ENCODE results near the gene EFHC2. TPM values are rescaled to one million over a fixed set of nuclear protein-coding genes. Genes with fewer than 3 reads are reported as not detected.

Gene EFHC2
- total and polyA plus RNA-seq, 4 donors = 0.08 to 0.56 TPM; not detected in 2

DNA sequence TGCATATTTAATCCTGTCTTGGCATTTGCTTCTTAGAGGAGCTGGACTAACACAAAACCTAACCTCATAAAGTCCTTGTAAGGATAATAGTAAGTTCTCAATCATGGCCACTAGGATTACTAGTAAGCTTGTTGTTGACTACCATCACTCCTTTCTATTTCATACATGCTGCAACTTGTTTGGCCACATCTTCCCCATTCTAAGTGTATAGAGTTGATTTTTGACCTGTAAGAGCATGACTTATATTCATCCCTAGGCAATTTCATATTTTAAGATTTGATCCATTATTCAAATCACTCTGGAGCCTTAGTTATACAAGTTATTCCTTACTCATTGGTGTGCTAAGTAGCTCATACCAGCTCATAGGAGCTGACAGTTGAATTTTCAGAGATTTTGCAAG lies 109.4 kb downstream of the EFHC2 start:
- H3K4me1 ChIP-seq (ENCODE audit: control insufficient read depth in 4 of 4, insufficient read depth in 4 of 4, low read length in 3 of 4) = no peaks in the 10 kb centered on the region
- no peak overlapping the region for H3K27ac ChIP-seq (ENCODE audit: low read depth in 1 of 2, low read length in 2 of 2)
- no peak for DNase-seq (ENCODE audit: low spot score)
- no peak for TF ChIP-seq HNF4A (conservative IDR thresholded peaks at IDR 0.05)
- no peak for TF ChIP-seq NR2F2 (IDR thresholded peaks at IDR 0.05)
- TF ChIP-seq EGR1 (IDR thresholded peaks at IDR 0.05; ENCODE audit: low read depth in 2 of 2) = no peak
- no peak for TF ChIP-seq TAF1 (conservative IDR thresholded peaks at IDR 0.05)
- H3K36me3 ChIP-seq (ENCODE audit: control insufficient read depth in 4 of 4, insufficient read depth in 3 of 4, low read depth in 1 of 4, low read length in 3 of 4) = no peaks in the 10 kb centered on the region
- H3K27me3 ChIP-seq (ENCODE audit: control insufficient read depth in 4 of 4, insufficient read depth in 4 of 4, low read length in 3 of 4) = no peaks in the 10 kb centered on the region
- no peak overlapping the region for H3K4me3 ChIP-seq (ENCODE audit: low read depth in 1 of 3, low read length in 3 of 3)
- no peak overlapping the region for H3K9ac ChIP-seq (ENCODE audit: low read depth in 1 of 2, low read length in 2 of 2)
- H3K9me3 ChIP-seq (ENCODE audit: control insufficient read depth in 4 of 4, low read length in 3 of 4) = no peaks in the 10 kb centered on the region

DNA sequence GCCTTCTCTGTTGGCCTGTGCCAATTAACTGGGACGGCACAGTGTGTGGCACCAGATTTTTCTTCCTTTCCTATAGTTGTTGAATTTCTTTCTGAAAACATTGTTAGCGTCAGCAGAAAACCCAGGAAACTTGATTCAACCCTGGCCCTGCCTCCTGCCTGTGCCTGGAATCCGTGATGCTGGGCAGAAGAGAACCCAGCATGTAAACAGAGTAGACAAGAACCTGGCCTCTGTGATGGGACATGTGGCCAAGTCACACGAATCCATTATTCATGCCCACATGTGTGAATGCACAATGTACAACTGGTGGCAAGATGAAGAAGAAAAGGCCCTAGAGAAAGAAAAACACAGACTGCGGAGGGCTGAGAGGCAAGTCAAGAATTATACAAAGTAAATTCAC lies 111.4 kb downstream of the EFHC2 start:
- no peak for DNase-seq (ENCODE audit: low spot score)
- 93% methylated on average over 5 of the region's 5 CpGs for WGBS
- H3K4me3 ChIP-seq (ENCODE audit: low read depth in 1 of 3, low read length in 3 of 3) = no peak overlapping the region
- TF ChIP-seq HNF4A (conservative IDR thresholded peaks at IDR 0.05) (no peak), NR2F2 (IDR thresholded peaks at IDR 0.05) (no peak), EGR1 (IDR thresholded peaks at IDR 0.05; ENCODE audit: low read depth in 2 of 2) (no peak), TAF1 (conservative IDR thresholded peaks at IDR 0.05) (no peak), HNF4G (IDR thresholded peaks at IDR 0.05) (no peak), RAD21 (IDR thresholded peaks at IDR 0.05) (no peak), RXRA (IDR thresholded peaks at IDR 0.05) (no peak), FOXA2 (IDR thresholded peaks at IDR 0.05) (no peak), JUND (IDR thresholded peaks at IDR 0.05) (no peak), FOXA1 (IDR thresholded peaks at IDR 0.05) (no peak), SP1 (IDR thresholded peaks at IDR 0.05) (no peak), GABPA (IDR thresholded peaks at IDR 0.05 in 1 of 2, conservative IDR thresholded peaks at IDR 0.05 in 1 of 2) (no peak)
- TF ChIP-seq, protein P1, sequence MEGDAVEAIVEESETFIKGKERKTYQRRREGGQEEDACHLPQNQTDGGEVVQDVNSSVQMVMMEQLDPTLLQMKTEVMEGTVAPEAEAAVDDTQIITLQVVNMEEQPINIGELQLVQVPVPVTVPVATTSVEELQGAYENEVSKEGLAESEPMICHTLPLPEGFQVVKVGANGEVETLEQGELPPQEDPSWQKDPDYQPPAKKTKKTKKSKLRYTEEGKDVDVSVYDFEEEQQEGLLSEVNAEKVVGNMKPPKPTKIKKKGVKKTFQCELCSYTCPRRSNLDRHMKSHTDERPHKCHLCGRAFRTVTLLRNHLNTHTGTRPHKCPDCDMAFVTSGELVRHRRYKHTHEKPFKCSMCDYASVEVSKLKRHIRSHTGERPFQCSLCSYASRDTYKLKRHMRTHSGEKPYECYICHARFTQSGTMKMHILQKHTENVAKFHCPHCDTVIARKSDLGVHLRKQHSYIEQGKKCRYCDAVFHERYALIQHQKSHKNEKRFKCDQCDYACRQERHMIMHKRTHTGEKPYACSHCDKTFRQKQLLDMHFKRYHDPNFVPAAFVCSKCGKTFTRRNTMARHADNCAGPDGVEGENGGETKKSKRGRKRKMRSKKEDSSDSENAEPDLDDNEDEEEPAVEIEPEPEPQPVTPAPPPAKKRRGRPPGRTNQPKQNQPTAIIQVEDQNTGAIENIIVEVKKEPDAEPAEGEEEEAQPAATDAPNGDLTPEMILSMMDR (IDR thresholded peaks at IDR 0.05; ENCODE audit: low read depth, low read length, missing input control) = no peak
- TF ChIP-seq, protein P2, sequence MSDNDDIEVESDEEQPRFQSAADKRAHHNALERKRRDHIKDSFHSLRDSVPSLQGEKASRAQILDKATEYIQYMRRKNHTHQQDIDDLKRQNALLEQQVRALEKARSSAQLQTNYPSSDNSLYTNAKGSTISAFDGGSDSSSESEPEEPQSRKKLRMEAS (IDR thresholded peaks at IDR 0.05) = no peak
- TF ChIP-seq, protein P3, sequence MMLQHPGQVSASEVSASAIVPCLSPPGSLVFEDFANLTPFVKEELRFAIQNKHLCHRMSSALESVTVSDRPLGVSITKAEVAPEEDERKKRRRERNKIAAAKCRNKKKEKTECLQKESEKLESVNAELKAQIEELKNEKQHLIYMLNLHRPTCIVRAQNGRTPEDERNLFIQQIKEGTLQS (IDR thresholded peaks at IDR 0.05) = no peak
- TF ChIP-seq, protein P4, sequence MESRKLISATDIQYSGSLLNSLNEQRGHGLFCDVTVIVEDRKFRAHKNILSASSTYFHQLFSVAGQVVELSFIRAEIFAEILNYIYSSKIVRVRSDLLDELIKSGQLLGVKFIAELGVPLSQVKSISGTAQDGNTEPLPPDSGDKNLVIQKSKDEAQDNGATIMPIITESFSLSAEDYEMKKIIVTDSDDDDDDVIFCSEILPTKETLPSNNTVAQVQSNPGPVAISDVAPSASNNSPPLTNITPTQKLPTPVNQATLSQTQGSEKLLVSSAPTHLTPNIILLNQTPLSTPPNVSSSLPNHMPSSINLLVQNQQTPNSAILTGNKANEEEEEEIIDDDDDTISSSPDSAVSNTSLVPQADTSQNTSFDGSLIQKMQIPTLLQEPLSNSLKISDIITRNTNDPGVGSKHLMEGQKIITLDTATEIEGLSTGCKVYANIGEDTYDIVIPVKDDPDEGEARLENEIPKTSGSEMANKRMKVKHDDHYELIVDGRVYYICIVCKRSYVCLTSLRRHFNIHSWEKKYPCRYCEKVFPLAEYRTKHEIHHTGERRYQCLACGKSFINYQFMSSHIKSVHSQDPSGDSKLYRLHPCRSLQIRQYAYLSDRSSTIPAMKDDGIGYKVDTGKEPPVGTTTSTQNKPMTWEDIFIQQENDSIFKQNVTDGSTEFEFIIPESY (IDR thresholded peaks at IDR 0.05) = no peak
- TF ChIP-seq, protein P5, sequence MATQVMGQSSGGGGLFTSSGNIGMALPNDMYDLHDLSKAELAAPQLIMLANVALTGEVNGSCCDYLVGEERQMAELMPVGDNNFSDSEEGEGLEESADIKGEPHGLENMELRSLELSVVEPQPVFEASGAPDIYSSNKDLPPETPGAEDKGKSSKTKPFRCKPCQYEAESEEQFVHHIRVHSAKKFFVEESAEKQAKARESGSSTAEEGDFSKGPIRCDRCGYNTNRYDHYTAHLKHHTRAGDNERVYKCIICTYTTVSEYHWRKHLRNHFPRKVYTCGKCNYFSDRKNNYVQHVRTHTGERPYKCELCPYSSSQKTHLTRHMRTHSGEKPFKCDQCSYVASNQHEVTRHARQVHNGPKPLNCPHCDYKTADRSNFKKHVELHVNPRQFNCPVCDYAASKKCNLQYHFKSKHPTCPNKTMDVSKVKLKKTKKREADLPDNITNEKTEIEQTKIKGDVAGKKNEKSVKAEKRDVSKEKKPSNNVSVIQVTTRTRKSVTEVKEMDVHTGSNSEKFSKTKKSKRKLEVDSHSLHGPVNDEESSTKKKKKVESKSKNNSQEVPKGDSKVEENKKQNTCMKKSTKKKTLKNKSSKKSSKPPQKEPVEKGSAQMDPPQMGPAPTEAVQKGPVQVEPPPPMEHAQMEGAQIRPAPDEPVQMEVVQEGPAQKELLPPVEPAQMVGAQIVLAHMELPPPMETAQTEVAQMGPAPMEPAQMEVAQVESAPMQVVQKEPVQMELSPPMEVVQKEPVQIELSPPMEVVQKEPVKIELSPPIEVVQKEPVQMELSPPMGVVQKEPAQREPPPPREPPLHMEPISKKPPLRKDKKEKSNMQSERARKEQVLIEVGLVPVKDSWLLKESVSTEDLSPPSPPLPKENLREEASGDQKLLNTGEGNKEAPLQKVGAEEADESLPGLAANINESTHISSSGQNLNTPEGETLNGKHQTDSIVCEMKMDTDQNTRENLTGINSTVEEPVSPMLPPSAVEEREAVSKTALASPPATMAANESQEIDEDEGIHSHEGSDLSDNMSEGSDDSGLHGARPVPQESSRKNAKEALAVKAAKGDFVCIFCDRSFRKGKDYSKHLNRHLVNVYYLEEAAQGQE (IDR thresholded peaks at IDR 0.05) = no peak
- H3K9me3 ChIP-seq (ENCODE audit: control insufficient read depth in 4 of 4, low read length in 3 of 4) = no peaks in the 10 kb centered on the region
- no peaks in the 10 kb centered on the region for H3K36me3 ChIP-seq (ENCODE audit: control insufficient read depth in 4 of 4, insufficient read depth in 3 of 4, low read depth in 1 of 4, low read length in 3 of 4)
- no peak overlapping the region for H3K9ac ChIP-seq (ENCODE audit: low read depth in 1 of 2, low read length in 2 of 2)
- H3K4me1 ChIP-seq (ENCODE audit: control insufficient read depth in 4 of 4, insufficient read depth in 4 of 4, low read length in 3 of 4) = no peaks in the 10 kb centered on the region
- H3K27me3 ChIP-seq (ENCODE audit: control insufficient read depth in 4 of 4, insufficient read depth in 4 of 4, low read length in 3 of 4) = no peaks in the 10 kb centered on the region
- H3K27ac ChIP-seq (ENCODE audit: low read depth in 1 of 2, low read length in 2 of 2) = no peak overlapping the region

Data from liver (tissue), 9 donors.